GM23248 (cell line): ENCODE results near the gene ARSG. TPM values are rescaled to one million over a fixed set of nuclear protein-coding genes. Genes with fewer than 3 reads are reported as not detected.
A peak's percentile ranks its signal among the peaks of the same experiment; 100 is the strongest.

Source experiments
- DNase-seq: peaks from one replicate; pipeline ENCODE4 v3.0.0-alpha.2; 2015
- H2AFZ ChIP-seq: fragments of 200-600 bp; sonication (generic); 2 replicates; pipeline ENCODE4 v1.6.1; 2016; ENCODE audit warnings: antibody characterized with exemption
- H3F3A ChIP-seq: fragments of 200-600 bp; sonication (generic); 2 replicates; pipeline ENCODE4 v1.6.1; 2016; ENCODE audit warnings: mild to moderate bottlenecking, antibody characterized with exemption, mixed run types; ENCODE audit not compliant: insufficient read depth
- H3K27ac ChIP-seq: fragments of 200-600 bp; sonication (generic); 2 replicates; pipeline ENCODE4 v1.5.1; 2016; ENCODE audit warnings: mild to moderate bottlenecking
- H3K27me3 ChIP-seq: fragments of 200-600 bp; sonication (generic); replicated peaks from 2 replicates; pipeline ENCODE4 v1.6.1; 2016; ENCODE audit warnings: mild to moderate bottlenecking; ENCODE audit not compliant: insufficient read depth
- H3K36me3 ChIP-seq: fragments of 200-600 bp; sonication (generic); 2 replicates; pipeline ENCODE4 v1.6.1; 2016; ENCODE audit warnings: low read depth, mild to moderate bottlenecking
- H3K4me1 ChIP-seq: fragments of 200-600 bp; sonication (generic); 2 replicates; pipeline ENCODE4 v1.6.1; 2016; ENCODE audit warnings: mild to moderate bottlenecking; ENCODE audit not compliant: insufficient read depth
- H3K4me2 ChIP-seq: fragments of 200-600 bp; sonication (generic); one replicate; pipeline ENCODE4 v1.6.1; 2016; ENCODE audit warnings: mild to moderate bottlenecking; ENCODE audit not compliant: unreplicated experiment
- H3K4me3 ChIP-seq: fragments of 200-600 bp; sonication (generic); 2 replicates; pipeline ENCODE4 v1.5.1; 2016; ENCODE audit warnings: mild to moderate bottlenecking
- H3K79me2 ChIP-seq: fragments of 200-600 bp; sonication (generic); 2 replicates; pipeline ENCODE4 v1.6.1; 2016; ENCODE audit warnings: mild to moderate bottlenecking; ENCODE audit not compliant: insufficient read depth
- H3K9ac ChIP-seq: fragments of 200-600 bp; sonication (generic); 2 replicates; pipeline ENCODE4 v1.6.1; 2016; ENCODE audit warnings: mild to moderate bottlenecking
- H3K9me2 ChIP-seq: fragments of 200-600 bp; sonication (generic); 2 replicates; pipeline ENCODE4 v1.6.1; 2016; ENCODE audit warnings: mixed run types, mild to moderate bottlenecking, moderate library complexity; ENCODE audit not compliant: insufficient read depth
- H3K9me3 ChIP-seq: fragments of 200-600 bp; sonication (generic); one replicate; pipeline ENCODE4 v1.6.1; 2017; ENCODE audit warnings: low read depth
- H4K20me1 ChIP-seq: fragments of 200-600 bp; sonication (generic); 2 replicates; pipeline ENCODE4 v1.6.0; 2016; ENCODE audit not compliant: insufficient read depth
- EZH2 ChIP-seq: fragments of 200-600 bp; sonication (generic); IDR thresholded peaks from 2 replicates; pipeline ENCODE4 v1.6.1; 2018; ENCODE audit warnings: antibody characterized with exemption, mild to moderate bottlenecking; ENCODE audit not compliant: insufficient read depth, poor library complexity, severe bottlenecking
- EZH2phosphoT487 ChIP-seq: fragments of 200-600 bp; sonication (generic); IDR thresholded peaks from 2 replicates; pipeline ENCODE4 v1.6.1; 2018; ENCODE audit warnings: antibody characterized with exemption, moderate library complexity, mild to moderate bottlenecking, low read depth; ENCODE audit not compliant: insufficient read depth
- WGBS, 2 experiments: methylation state at CpG; one replicate each; pipeline ENCODE4 v1.1.6; 2015 to 2017; ENCODE audit warnings: low lambda C conversion rate in 2 of 2, low coverage in 1 of 2; ENCODE audit errors: missing lambda C conversion rate in 2 of 2; 5-methylcytosine and 5-hydroxymethylcytosine counted together
- in situ Hi-C: fragments of 300-500 bp; cut with MboI; formaldehyde crosslinking; loops from 2 replicates; pipeline ENCODE4 v1.15.0; 2020
- polyA plus RNA-seq: library from polyadenylated mRNA; unstranded; fragments of >200 nt; fragmentation: Nextera tagmentation; extraction: Ambion mirVana; gene quantifications from 2 replicates; pipeline ENCODE4 v1.2.1, GENCODE V29; 2016
- total RNA-seq: library from RNA; depleted of rRNA; stranded (reverse); fragments of >200 nt; shearing (Covaris generic); gene quantifications from 2 replicates; pipeline ENCODE4 v1.2.3, GENCODE V29; 2014

The ARSG gene
- total and polyA plus RNA-seq, 2 experiments from 2014 or later: 2.8 to 5.6 TPM

DNA sequence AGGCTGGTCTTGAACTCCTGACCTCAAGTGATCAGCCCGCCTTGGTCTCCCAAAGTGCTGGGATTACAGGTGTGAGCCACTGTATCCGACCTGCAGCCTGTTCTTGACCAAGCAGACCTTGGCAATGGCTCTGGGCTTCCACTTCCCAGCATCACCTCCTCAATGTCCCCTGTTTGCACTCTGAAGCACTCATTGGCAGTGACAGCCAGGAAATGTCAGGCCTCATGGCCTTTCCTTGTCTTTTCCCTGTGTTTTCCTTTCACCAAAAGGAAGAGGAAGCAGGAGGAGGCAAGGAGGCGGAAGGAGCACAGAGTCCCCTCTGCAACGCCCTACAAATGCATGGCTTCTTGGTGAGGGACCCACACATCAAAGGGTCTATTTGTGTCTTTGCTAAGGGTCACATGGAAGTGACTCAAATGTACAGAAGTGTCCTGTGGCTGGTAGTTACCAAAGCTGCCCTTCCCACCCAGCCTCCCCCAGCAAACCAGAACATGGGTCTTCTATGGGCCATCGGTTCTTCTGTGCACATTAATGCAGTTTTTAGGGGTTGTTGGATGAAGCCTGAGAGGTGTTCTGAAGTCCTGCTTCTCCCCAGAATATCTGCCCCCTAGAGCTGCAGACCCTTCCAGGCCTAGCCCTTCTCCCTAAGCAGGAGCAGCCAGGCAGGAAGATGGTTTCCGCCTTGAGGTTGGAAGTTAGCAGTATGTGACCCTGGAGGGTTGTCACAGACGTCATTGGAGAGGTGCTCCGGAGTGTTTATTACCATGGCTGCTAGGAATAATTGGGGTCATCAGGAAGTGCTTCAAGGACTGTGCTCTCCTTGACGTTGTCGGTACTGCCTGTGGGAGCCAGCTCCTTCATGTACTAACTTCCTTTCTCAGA, 105.2 kb downstream of the ARSG start:
- TF ChIP-seq EZH2 (no peak), EZH2phosphoT487 (no peak)
- H4K20me1 ChIP-seq: no peaks in the 10 kb centered on the region
- 82 to 87% methylated on average over 9 to 10 of the region's 10 CpGs for WGBS, 2 experiments
- no peaks in the 10 kb centered on the region for H3K79me2 ChIP-seq
- H3K36me3 ChIP-seq: no peaks in the 10 kb centered on the region
- in situ Hi-C loops: loop anchor here (10.0 kb wide), 1 partner anchor 132 kb away; no protein-coding TSS in a partner anchor
- no peak overlapping the region for H3K27ac ChIP-seq
- no peaks in the 10 kb centered on the region for H3K9me2 ChIP-seq
- no peak for DNase-seq
- peaks cover 26% of the 10 kb centered on the region for H3K4me1 ChIP-seq
- no peak overlapping the region for H2AFZ ChIP-seq
- H3K27me3 ChIP-seq: no peaks in the 10 kb centered on the region
- no peak overlapping the region for H3K4me3 ChIP-seq
- H3F3A ChIP-seq: peaks cover 21% of the 10 kb centered on the region
- H3K9ac ChIP-seq: no peak overlapping the region
- no peaks in the 10 kb centered on the region for H3K9me3 ChIP-seq
- H3K4me2 ChIP-seq: no peak overlapping the region

- Histone ChIP-seq H3K79me2 (no peaks in the 10 kb centered on the region), H3K36me3 (no peaks in the 10 kb centered on the region), H3K9me2 (no peaks in the 10 kb centered on the region), H3K4me3 (no peak overlapping the region), H3K9me3 (no peaks in the 10 kb centered on the region), H3K9ac (no peak overlapping the region), H3K4me1 (peaks cover 22% of the 10 kb centered on the region), H3K4me2 (no peak overlapping the region), H3K27ac (no peak overlapping the region), H2AFZ (no peak overlapping the region), H4K20me1 (no peaks in the 10 kb centered on the region), H3K27me3 (no peaks in the 10 kb centered on the region), H3F3A (peaks cover 21% of the 10 kb centered on the region)
- 85 to 88% methylated on average over 7 of the region's 7 CpGs for WGBS, 2 experiments
- TF ChIP-seq EZH2: no peak
- in situ Hi-C loops: loop anchor here (10.0 kb wide), 1 partner anchor 132 kb away; no protein-coding TSS in a partner anchor
- no peak for DNase-seq
Observed at GRCh38 chr17:68397108-68397536, 105.8 kb downstream of the ARSG start.

DNA sequence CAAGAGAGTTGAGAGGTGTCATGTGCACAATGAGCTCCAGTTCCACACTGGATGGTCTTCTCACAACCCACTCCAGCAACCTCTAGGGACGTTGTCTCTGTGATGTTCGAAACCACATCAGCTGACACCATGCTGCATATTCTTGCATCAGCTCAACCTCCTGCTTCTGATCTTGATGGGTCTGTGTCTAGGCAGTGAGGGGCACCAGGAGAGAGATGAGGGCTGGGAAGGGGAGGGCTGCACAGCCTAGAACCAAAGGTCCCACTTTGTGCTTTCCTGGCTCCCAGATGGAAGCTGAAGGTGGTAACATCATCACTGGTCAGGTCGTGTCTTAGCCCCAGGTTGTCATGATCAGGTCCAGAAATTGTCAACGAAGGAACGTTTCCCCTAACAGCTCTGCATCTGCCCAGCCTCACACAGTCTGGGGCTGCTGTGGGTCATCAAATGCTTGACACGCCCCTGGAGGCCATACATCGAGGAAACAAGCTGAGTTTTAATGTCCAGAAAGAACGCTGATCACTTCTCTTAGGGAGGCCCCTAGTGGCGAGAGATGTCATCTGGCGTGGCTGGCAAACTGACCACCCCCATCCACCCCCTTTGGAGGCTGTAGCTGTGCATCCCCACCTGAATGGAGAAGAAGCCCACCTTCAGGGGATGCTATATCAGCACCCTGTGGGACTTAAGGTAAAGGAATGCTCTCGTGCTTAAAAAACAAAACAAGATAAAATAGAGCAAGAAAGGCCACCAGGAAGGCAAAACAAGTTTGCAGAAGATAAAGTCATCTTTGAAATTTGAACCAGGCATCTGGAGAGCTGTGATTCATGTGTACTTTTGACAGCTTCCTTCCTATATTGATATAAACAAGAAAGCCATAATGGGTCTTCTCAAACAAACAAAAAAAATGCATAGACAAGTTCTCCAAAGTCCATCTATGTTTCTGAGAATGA, 107.7 kb downstream of the ARSG start:
- no peak for TF ChIP-seq EZH2phosphoT487
- no peak for TF ChIP-seq EZH2
- Histone ChIP-seq H3K4me1 (peaks cover 22% of the 10 kb centered on the region), H3K36me3 (no peaks in the 10 kb centered on the region), H4K20me1 (no peaks in the 10 kb centered on the region), H2AFZ (peak overlapping the region; percentile 61), H3K27me3 (no peaks in the 10 kb centered on the region), H3K79me2 (no peaks in the 10 kb centered on the region), H3K9me3 (no peaks in the 10 kb centered on the region), H3K4me3 (peak overlapping the region; percentile 47), H3K4me2 (peak overlapping the region; percentile 54), H3K9me2 (no peaks in the 10 kb centered on the region), H3F3A (peaks cover 21% of the 10 kb centered on the region), H3K27ac (peak overlapping the region; percentile 61), H3K9ac (peak overlapping the region; percentile 63)
- in situ Hi-C loops: loop anchor here (10.0 kb wide), 1 partner anchor 134 kb away; no protein-coding TSS in a partner anchor
- WGBS, 2 experiments: 12 to 16% methylated on average over 11 of the region's 11 CpGs
- DNase-seq: peak; percentile 89

- no peaks in the 10 kb centered on the region for H3K79me2 ChIP-seq
- WGBS, 2 experiments: 2 to 5% methylated on average over 19 of the region's 19 CpGs
- H2AFZ ChIP-seq: peak overlapping the region; percentile 60
- peaks cover 22% of the 10 kb centered on the region for H3K4me1 ChIP-seq
- peak overlapping the region; percentile 63 for H3K9ac ChIP-seq
- DNase-seq: peak; percentile 97
- H3K27ac ChIP-seq: peak overlapping the region; percentile 61
- in situ Hi-C loops: loop anchor here (10.0 kb wide), 1 partner anchor 135 kb away; no protein-coding TSS in a partner anchor
- no peaks in the 10 kb centered on the region for H3K36me3 ChIP-seq
- H3K9me2 ChIP-seq: no peaks in the 10 kb centered on the region
- H3K4me2 ChIP-seq: peak overlapping the region; percentile 54
- no peaks in the 10 kb centered on the region for H4K20me1 ChIP-seq
- no peaks in the 10 kb centered on the region for H3K9me3 ChIP-seq
- H3K27me3 ChIP-seq: no peaks in the 10 kb centered on the region
- peak overlapping the region; percentile 47 for H3K4me3 ChIP-seq
- H3F3A ChIP-seq: peaks cover 21% of the 10 kb centered on the region
- no peak for TF ChIP-seq EZH2phosphoT487
- no peak for TF ChIP-seq EZH2
Observed at GRCh38 chr17:68399638-68400403, 108.5 kb downstream of the ARSG start.
